Vagina (tissue), 2 donors: ENCODE measurements around the gene CSGALNACT2.

Experiments used
- POLR2A ChIP-seq, 2 donors: fragments of 450-650 bp; IDR thresholded peaks; one replicate each; pipeline ENCODE4 v1.6.1; 2017; ENCODE audit warnings: antibody characterized with exemption in 2 of 2, mild to moderate bottlenecking in 2 of 2, moderate library complexity in 2 of 2
- TF ChIP-seq, protein P1 (sequence below), 3 experiments: fragments of 450-650 bp in 2 of 3; fragments of 200-600 bp in 1 of 3; sonication (generic) in 1 of 3; IDR thresholded peaks; one replicate each; pipeline ENCODE4 v1.5.1; 2017 to 2019; ENCODE audit warnings: antibody characterized with exemption in 3 of 3, mild to moderate bottlenecking in 2 of 3, moderate library complexity in 2 of 3

DNA sequence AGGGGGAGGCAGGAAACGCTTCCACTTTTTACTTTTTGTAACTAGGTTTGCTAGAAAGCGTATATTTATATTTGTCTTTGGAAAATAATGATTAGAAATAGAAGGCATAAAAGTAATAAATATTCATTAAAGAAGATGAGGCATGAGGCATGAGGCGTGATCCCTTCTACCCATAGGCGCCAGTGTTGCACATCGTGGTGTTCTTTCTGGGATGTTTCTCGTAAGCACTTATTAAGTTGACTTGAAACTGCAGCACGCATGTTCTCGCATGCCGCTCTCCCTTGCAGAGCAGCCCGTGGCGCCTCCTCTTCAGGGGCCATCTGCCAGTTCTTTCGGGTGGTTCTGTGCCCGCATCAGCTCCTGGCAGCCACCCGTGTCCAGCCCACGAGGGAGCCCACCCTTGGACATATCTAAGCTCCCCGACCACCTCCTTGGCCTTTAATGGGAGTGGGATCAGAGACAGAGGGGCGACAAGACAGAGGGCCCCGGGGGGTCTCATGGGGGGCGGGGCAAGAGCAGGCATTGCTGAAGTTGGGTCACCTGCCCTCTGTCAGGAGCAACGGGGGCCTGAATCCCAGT is 28.5 kb upstream of the CSGALNACT2 start:
- TF ChIP-seq, protein P1, sequence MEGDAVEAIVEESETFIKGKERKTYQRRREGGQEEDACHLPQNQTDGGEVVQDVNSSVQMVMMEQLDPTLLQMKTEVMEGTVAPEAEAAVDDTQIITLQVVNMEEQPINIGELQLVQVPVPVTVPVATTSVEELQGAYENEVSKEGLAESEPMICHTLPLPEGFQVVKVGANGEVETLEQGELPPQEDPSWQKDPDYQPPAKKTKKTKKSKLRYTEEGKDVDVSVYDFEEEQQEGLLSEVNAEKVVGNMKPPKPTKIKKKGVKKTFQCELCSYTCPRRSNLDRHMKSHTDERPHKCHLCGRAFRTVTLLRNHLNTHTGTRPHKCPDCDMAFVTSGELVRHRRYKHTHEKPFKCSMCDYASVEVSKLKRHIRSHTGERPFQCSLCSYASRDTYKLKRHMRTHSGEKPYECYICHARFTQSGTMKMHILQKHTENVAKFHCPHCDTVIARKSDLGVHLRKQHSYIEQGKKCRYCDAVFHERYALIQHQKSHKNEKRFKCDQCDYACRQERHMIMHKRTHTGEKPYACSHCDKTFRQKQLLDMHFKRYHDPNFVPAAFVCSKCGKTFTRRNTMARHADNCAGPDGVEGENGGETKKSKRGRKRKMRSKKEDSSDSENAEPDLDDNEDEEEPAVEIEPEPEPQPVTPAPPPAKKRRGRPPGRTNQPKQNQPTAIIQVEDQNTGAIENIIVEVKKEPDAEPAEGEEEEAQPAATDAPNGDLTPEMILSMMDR (IDR thresholded peaks at IDR 0.05) = no peak
- no peak for TF ChIP-seq POLR2A (IDR thresholded peaks at IDR 0.05)
